OCI-M2 (cell line): ENCODE measurements around the gene PERM1.
"Not testable (repeated sequence)": the region's sequence is repeated elsewhere in the genome, so short reads cannot be mapped to it uniquely, and the experiment has no call there.

Experiments
- DNase-seq: peaks from one replicate; lab custom pipeline; 2025; ENCODE audit not compliant: unreplicated experiment; lab: John Stamatoyannopoulos, UW

The PERM1 gene

GRCh38 chr1:997993-998744 is 16.3 kb upstream of the PERM1 start:
- no peak for DNase-seq

DNA sequence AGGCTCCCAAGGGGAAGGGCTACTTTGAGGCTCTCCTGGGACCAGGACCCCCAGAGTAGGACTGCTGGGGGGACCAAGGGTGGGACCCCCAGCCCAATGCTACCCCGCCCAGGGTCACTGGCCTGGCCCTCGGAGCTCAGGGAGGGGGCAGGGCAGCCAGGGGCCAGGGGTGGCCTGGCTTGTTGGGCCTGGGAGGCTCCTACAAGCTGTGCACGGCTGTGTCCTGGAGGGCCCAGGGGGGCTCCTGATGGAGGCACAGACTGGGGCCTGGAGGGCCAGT is 15.8 kb upstream of the PERM1 start:
- no peak for DNase-seq

DNA sequence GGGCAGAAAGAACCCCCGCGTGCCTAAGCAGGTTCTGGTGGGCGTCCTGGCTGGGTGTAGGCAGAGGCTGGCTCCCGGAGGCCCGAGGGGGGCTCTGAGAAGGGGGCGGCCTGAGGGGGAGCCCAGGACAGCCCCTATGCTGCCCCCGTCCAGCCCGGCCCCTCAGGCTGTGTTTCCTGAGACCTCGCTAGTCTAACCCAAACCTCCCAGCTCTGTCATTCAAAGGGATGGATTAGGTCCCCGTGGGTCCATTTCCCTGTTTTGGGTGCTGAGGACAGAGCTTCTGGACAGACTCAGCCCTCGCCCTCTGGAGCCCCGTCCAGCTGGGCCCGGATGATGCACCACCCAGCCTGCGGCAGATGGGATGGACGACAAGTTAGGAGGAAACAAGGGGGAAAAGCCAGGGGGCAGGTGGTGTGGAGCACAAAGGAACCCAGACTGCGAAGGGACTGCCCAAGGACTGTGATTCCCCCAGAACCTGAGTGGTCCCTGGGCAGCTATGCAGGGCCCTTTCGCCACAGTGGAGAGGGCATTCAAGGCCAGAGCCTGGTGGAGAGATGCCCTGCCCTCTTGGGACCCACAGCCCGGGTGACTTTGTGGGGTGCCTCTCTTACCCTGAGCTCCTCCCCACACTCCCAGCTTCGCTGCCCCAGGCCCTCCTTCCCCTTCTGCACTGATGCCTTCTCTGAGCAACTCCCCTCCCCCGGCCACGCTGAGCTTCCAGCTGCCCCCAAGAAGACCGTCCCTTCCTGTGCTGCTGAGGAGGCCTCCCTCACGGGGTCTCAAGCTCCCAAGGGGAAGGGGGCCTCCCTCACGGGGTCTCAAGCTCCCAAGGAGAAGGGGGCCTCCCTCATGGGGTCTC is 15.2 kb upstream of the PERM1 start:
- no peak for DNase-seq

DNA sequence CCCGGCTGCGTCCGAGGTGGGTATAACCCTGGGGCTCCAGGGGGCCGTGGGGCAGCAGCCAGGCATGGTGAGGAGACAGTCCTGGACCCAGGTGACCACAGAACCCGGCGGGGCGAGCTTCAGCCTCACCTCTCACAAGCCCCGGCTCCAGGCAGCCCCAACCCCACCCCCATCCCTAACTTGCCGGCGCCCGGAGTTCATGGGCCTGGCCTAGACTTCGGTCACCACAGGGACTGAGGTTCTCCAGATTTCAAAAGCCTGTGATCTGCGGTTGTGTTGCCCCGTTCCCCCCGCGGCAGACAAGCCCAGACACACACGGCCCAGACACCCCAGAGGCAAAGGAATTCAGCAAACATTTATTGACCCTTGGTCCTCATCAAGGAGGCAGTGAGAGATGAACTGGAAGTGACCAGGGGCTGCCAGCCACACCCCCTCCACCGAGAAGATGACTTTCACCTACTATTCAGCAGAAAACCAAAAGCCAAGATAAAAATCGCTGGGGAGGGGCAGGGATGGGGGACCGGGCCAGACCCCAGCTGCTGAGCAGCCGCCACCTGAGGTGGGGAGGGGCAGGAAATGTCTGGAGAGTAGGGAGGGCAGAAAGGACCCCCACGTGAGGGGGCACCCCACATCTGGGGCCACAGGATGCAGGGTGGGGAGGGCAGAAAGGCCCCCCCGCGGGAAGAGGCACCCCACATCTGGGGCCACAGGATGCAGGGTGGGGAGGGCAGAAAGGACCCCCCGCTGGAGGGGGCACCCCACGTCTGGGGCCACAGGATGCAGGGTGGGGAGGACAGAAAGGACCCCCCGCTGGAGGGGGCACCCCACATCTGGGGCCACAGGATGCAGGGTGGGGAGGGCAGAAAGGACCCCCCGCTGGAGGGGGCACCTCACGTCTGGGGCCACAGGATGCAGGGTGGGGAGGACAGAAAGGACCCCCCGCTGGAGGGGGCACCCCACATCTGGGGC is 14.1 kb upstream of the PERM1 start:
- no peak for DNase-seq

GRCh38 chr1:994546-994945 is 12.7 kb upstream of the PERM1 start:
- DNase-seq, result not testable (repeated sequence)

- DNase-seq, result no peak
Observed at GRCh38 chr1:993379-993995, 11.6 kb upstream of the PERM1 start.

GRCh38 chr1:992362-992761 is 10.5 kb upstream of the PERM1 start:
- no peak for DNase-seq

DNA sequence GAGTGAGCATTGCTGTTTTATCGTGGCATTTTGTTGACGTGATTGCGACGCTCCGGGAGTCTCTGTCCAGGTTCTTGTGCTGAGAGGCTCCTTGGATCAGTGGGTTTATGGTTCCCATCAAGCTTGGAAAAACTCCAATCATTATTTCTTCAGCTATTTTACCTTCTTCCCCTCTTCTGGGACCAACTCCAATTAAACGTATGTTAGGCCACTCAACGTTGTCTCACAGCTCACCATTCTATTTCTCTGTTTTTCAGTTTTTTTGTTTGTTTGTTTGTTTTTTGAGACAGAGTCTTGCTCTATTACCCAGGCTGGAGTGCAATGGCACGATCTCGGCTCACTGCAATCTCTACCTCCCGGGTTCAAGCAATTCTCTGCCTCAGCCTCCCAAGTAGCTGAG is 10.0 kb upstream of the PERM1 start:
- DNase-seq, result no peak

GRCh38 chr1:991275-991674 is 9.4 kb upstream of the PERM1 start:
- not testable (repeated sequence) for DNase-seq

DNA sequence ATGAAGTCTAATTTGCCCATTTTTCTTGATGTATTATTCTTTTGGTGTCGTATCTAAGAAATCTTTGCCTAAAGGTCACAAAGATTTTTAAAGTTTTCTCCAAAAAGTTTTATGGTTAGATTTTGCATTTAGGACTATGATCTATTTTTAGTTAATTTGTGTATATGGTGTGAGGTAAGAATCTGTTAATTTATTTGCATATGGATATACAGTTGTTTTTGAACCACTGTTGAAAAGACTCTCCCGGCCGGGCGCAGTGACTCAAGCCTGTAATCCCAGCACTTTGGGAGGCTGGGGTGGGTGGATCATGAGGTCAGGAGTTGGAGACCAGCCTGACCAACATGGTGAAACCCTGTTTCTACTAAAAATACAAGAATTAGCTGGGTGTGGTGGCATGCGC is 6.2 kb upstream of the PERM1 start:
- DNase-seq, result not testable (repeated sequence)

DNA sequence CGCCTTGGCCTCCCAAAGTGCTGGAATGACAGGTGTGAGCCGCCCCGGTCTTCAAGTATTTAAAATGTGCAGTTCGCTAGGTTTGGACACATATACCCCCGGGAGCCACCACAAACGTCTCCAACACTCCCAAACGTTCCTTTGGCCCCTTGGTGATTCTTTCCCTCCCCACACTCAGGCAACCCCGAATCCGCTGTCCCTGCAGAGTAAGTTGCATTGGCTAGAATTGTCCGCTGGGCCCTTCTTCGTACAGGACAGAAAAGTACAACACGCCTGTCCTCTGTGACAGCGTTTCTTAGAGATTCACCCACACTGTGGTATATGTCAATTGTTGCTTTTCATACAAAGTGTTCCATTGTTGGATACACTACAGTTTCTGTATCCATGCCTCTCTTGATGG is 3.2 kb upstream of the PERM1 start:
- no peak for DNase-seq

GRCh38 chr1:984476-984814 is 2.6 kb upstream of the PERM1 start:
- no peak for DNase-seq

- DNase-seq, result no peak
Observed at GRCh38 chr1:983798-984475, 2.0 kb upstream of the PERM1 start.

GRCh38 chr1:982765-983436 is 1.0 kb upstream of the PERM1 start:
- DNase-seq, result no peak

GRCh38 chr1:981491-981954 is 370 bp downstream of the PERM1 start:
- DNase-seq, result no peak

DNA sequence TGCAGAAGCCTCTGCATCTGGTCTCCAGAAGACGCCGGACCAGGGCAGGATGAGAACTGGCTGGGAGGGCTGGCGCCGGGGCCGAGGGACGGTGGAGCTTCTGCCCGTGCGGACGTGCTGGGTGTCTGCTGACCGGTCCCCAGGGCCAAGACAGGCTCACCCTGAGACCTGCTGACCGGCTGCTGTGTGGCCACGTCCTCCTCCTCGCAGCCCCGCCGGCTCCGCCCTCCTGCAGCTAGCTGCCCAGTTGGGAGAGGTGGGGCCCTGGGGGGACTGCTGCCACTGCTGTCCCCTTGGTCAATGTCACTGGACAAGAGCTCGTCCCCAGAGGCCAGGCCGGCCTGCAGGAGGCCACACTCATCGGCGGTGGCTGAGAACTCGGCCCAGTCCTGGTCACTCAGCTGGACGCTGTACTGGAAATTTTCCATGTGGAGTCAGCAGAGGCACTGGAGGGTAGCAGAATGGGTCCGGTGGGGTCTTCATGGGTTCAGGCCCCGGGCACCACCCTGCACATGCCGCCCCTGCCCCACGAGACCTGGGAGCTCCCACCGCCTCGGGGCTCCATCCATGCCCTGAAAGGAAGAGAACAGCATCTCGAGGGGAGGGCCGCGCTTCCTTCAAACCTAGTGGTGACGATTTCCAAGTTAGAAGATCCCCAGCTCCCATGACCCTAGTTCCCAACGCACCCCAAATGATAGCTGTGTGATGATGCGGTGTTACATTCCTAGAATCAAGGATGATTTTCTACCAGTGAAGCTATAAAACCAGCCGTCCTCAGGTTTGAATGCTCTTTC is 1.1 kb downstream of the PERM1 start:
- DNase-seq, result no peak

DNA sequence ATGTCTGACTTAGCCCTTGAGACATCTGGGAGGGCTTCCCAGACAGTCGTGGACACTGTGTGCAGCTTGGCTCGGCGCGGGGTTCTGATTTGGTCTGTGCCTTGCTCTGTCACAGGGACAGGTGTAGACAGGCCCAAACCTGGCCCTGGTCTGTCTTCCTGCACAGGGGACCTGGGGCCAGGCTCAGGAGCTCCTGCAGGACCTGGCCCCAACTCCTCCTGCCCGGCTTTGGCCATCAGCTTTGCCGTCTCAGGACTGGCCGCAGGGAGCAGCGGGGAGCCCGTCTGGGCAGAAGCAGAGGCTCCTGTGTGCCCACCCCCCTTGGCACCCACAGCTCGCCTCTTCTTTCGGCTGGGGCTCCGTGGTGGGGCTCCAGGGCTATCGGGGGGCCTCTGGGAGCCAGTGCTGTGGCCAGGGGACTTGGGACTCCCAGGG is 1.7 kb downstream of the PERM1 start:
- DNase-seq, result no peak

- no peak for DNase-seq
Observed at GRCh38 chr1:979744-980072, 2.2 kb downstream of the PERM1 start.
